ENCODE data around the gene LTBP1. TPM values are rescaled to one million over a fixed set of nuclear protein-coding genes. Genes with fewer than 3 reads are reported as not detected.
A peak's percentile ranks its signal among the peaks of the same experiment; 100 is the strongest.

Gene LTBP1
- total RNA-seq, 2 experiments from 2014 or later = 61.1 to 82.6 TPM

DNA sequence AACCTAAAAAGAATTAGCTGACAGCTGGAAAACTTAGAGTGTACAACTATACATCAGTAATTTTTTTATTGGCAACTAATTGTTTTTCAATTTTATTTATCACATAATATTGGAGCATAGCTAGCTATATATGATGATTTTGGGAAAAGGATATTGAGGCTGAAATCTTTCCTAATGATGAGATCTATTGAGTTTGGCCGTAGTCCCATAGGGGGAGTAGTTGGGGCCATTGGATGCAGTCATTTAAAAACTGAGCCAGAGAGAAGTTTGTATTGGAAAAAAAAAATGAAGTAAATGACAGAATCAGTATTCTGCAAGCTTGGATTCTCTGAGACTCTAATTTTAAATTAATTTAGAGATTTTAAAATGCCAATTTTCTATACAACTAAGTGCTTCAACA lies 179.8 kb downstream of the LTBP1 start:
- no peaks in the 10 kb centered on the region for H3K9me2 ChIP-seq (ENCODE audit: insufficient read depth, low read length)
- TF ChIP-seq, protein P1, sequence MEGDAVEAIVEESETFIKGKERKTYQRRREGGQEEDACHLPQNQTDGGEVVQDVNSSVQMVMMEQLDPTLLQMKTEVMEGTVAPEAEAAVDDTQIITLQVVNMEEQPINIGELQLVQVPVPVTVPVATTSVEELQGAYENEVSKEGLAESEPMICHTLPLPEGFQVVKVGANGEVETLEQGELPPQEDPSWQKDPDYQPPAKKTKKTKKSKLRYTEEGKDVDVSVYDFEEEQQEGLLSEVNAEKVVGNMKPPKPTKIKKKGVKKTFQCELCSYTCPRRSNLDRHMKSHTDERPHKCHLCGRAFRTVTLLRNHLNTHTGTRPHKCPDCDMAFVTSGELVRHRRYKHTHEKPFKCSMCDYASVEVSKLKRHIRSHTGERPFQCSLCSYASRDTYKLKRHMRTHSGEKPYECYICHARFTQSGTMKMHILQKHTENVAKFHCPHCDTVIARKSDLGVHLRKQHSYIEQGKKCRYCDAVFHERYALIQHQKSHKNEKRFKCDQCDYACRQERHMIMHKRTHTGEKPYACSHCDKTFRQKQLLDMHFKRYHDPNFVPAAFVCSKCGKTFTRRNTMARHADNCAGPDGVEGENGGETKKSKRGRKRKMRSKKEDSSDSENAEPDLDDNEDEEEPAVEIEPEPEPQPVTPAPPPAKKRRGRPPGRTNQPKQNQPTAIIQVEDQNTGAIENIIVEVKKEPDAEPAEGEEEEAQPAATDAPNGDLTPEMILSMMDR (conservative IDR thresholded peaks at IDR 0.05; ENCODE audit: low read length) = peak; percentile 54
- no peak for TF ChIP-seq EZH2phosphoT487 (IDR thresholded peaks at IDR 0.05; ENCODE audit: borderline replicate concordance, low read depth, low read length)
- intact Hi-C loops (cut with micrococcal nuclease; ENCODE audit: unreplicated experiment) = no loop called here
- H3K9me3 ChIP-seq (ENCODE audit: low read length) = no peaks in the 10 kb centered on the region
- CTCF ChIA-PET (ENCODE audit: unreplicated experiment) = no interaction called here
- H2AFZ ChIP-seq (ENCODE audit: low read length) = no peak overlapping the region
- H3K36me3 ChIP-seq (ENCODE audit: insufficient read depth, low read length) = peaks cover 78% of the 10 kb centered on the region
- no peak for DNase-seq (ENCODE audit: low spot score)
- no peak overlapping the region for H3K27ac ChIP-seq (ENCODE audit: low read depth, low read length, poor library complexity, severe bottlenecking)
- no peaks in the 10 kb centered on the region for H4K20me1 ChIP-seq (ENCODE audit: insufficient read depth, low read length)
- POLR2A ChIA-PET = interaction anchor here (1.0 kb wide), 1 partner anchor 11 kb away, joined by 3 read pairs; no protein-coding TSS in a partner anchor
- H3K4me2 ChIP-seq (ENCODE audit: low read length) = no peak overlapping the region
- no TSS peak for BruUV-seq (replicated peaks)
- H3K4me1 ChIP-seq (ENCODE audit: insufficient read depth, low read length, poor library complexity, severe bottlenecking) = peaks cover 7% of the 10 kb centered on the region
- no peaks in the 10 kb centered on the region for H3K79me2 ChIP-seq (ENCODE audit: insufficient read depth, low read depth, low read length)
- H3K4me3 ChIP-seq (ENCODE audit: low read depth, low read length, poor library complexity, severe bottlenecking) = no peak overlapping the region

DNA sequence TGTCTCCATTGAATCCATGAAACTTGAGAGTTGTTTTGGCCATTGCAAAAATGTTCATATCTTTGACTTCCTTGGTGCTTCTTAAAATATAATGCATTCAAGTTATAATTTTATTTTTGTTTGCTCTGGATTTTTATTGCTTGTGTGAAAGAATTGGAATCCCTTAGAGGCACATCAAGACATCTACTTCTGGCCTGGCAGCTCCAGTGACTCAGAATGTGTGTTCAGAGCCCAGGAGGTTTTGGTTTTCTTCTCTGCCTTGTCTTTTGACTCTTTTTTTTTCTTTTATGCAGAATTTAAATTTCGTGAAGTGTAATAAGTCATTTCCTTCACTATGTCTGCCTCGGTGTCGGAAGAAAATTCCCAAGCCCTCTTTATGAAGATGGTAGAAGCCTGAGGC lies 180.2 kb downstream of the LTBP1 start:
- no peaks in the 10 kb centered on the region for H4K20me1 ChIP-seq (ENCODE audit: insufficient read depth, low read length)
- no peak overlapping the region for H3K27ac ChIP-seq (ENCODE audit: low read depth, low read length, poor library complexity, severe bottlenecking)
- peaks cover 7% of the 10 kb centered on the region for H3K4me1 ChIP-seq (ENCODE audit: insufficient read depth, low read length, poor library complexity, severe bottlenecking)
- no peak overlapping the region for H2AFZ ChIP-seq (ENCODE audit: low read length)
- no peaks in the 10 kb centered on the region for H3K9me2 ChIP-seq (ENCODE audit: insufficient read depth, low read length)
- DNase-seq (ENCODE audit: low spot score) = no peak
- intact Hi-C loops (cut with micrococcal nuclease; ENCODE audit: unreplicated experiment) = no loop called here
- ChIA-PET POLR2A (interaction anchor here (1.0 kb wide), 1 partner anchor 11 kb away, joined by 3 read pairs; no protein-coding TSS in a partner anchor), CTCF (ENCODE audit: unreplicated experiment) (no interaction called here)
- H3K4me3 ChIP-seq (ENCODE audit: low read depth, low read length, poor library complexity, severe bottlenecking) = no peak overlapping the region
- BruUV-seq (replicated peaks) = no TSS peak
- H3K79me2 ChIP-seq (ENCODE audit: insufficient read depth, low read depth, low read length) = no peaks in the 10 kb centered on the region
- no peak overlapping the region for H3K4me2 ChIP-seq (ENCODE audit: low read length)
- H3K36me3 ChIP-seq (ENCODE audit: insufficient read depth, low read length) = peaks cover 78% of the 10 kb centered on the region
- TF ChIP-seq, protein P1 (conservative IDR thresholded peaks at IDR 0.05; ENCODE audit: low read length) = no peak; the same call in 1 of the 2 replicates
- TF ChIP-seq EZH2phosphoT487 (IDR thresholded peaks at IDR 0.05; ENCODE audit: borderline replicate concordance, low read depth, low read length) = no peak
- H3K9me3 ChIP-seq (ENCODE audit: low read length) = no peaks in the 10 kb centered on the region

DNA sequence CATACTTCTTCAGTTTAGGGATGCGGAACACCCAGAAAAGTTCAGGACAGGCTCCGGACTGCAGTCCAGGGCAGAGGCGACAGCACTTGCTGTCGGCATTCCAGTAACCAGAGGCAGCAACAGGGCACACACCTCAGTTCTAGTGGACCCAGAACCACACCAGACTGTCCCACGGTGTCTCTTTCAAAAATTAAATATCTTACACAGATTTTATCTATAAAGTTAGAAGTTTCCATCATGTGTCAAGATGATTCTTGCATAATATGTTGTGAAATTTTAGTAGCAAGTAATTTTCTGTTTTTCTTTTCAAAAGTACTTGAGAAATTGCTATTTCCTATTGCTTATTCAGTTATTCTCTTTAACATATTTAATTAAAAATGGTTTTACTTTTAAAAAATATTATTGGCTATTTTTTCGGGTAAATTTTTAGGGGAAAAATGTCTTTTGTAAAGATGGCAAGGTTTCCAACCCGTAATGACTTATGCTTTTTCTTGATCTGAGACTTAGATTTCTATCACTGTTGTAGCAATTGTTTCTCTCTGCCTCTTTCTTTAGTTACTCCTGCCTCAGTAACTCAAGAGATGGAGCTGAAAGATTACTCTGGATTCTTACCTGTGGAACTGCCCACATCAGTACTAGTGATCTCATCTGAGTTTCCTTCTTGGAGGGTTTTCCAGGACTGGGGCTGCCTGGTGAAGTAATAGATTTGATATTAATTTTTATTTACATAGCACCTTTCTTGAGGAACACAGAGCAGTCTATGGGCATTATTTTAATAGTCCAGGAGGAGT lies 182.7 kb downstream of the LTBP1 start:
- H3K36me3 ChIP-seq (ENCODE audit: insufficient read depth, low read length) = peaks cover 59% of the 10 kb centered on the region
- no peaks in the 10 kb centered on the region for H3K9me3 ChIP-seq (ENCODE audit: low read length)
- no peak overlapping the region for H2AFZ ChIP-seq (ENCODE audit: low read length)
- DNase-seq (ENCODE audit: low spot score) = no peak
- peaks cover 7% of the 10 kb centered on the region for H3K4me1 ChIP-seq (ENCODE audit: insufficient read depth, low read length, poor library complexity, severe bottlenecking)
- H3K27ac ChIP-seq (ENCODE audit: low read depth, low read length, poor library complexity, severe bottlenecking) = no peak overlapping the region
- no peaks in the 10 kb centered on the region for H4K20me1 ChIP-seq (ENCODE audit: insufficient read depth, low read length)
- no peaks in the 10 kb centered on the region for H3K79me2 ChIP-seq (ENCODE audit: insufficient read depth, low read depth, low read length)
- intact Hi-C loops (cut with micrococcal nuclease; ENCODE audit: unreplicated experiment) = no loop called here
- POLR2A ChIA-PET = no interaction called here
- no peaks in the 10 kb centered on the region for H3K9me2 ChIP-seq (ENCODE audit: insufficient read depth, low read length)
- no peak overlapping the region for H3K4me3 ChIP-seq (ENCODE audit: low read depth, low read length, poor library complexity, severe bottlenecking)
- CTCF ChIA-PET (ENCODE audit: unreplicated experiment) = no interaction called here
- BruUV-seq (replicated peaks) = no TSS peak
- no peak for TF ChIP-seq EZH2phosphoT487 (IDR thresholded peaks at IDR 0.05; ENCODE audit: borderline replicate concordance, low read depth, low read length)
- TF ChIP-seq, protein P1 (conservative IDR thresholded peaks at IDR 0.05; ENCODE audit: low read length) = no peak
- H3K4me2 ChIP-seq (ENCODE audit: low read length) = no peak overlapping the region
